DND-41 (cell line): ENCODE measurements around the gene TRMT10B.

ENCODE experiments used
- ATAC-seq: fragments of 200-7000 bp; cut with Tn5 transposase; 3 replicates; pipeline ENCODE4 v1.9.1; 2021; ENCODE audit warnings: low read depth; ENCODE audit not compliant: insufficient read depth
- DNase-seq: peaks from one replicate; pipeline ENCODE4 v3.0.0-alpha.2; 2020
- H2AFZ ChIP-seq: 2 replicates; pipeline ENCODE4 v1.6.0; 2012; ENCODE audit warnings: low read depth, low read length
- H3K27ac ChIP-seq: 2 replicates; pipeline ENCODE4 v1.5.1; 2012; ENCODE audit warnings: low read length, inconsistent platforms
- H3K27me3 ChIP-seq: fragments of 200-600 bp; sonication (generic); 2 replicates; pipeline ENCODE4 v1.6.0; 2012; ENCODE audit warnings: low read length, mild to moderate bottlenecking, inconsistent platforms; ENCODE audit not compliant: insufficient read depth, poor library complexity
- H3K36me3 ChIP-seq: 2 replicates; pipeline ENCODE4 v1.5.1; 2012; ENCODE audit warnings: low read length, inconsistent platforms; ENCODE audit not compliant: insufficient read depth
- H3K4me1 ChIP-seq: 2 replicates; pipeline ENCODE4 v1.5.1; 2012; ENCODE audit warnings: mild to moderate bottlenecking, low read length; ENCODE audit not compliant: insufficient read depth
- H3K4me2 ChIP-seq: 2 replicates; pipeline ENCODE4 v1.6.0; 2012; ENCODE audit warnings: mild to moderate bottlenecking, moderate library complexity, low read length, inconsistent platforms; ENCODE audit not compliant: insufficient read depth
- H3K4me3 ChIP-seq, 2 experiments: fragments of 200-600 bp in 1 of 2; shearing (Covaris generic) in 1 of 2; 2 replicates each; pipeline ENCODE4 v1.5.1; 2012 to 2016; ENCODE audit warnings: inconsistent platforms in 2 of 2, low read length in 2 of 2, mild to moderate bottlenecking in 2 of 2, low read depth in 1 of 2, moderate library complexity in 1 of 2
- H3K79me2 ChIP-seq: 2 replicates; pipeline ENCODE4 v1.6.0; 2012; ENCODE audit warnings: low read length, inconsistent platforms; ENCODE audit not compliant: insufficient read depth
- H3K9ac ChIP-seq: 2 replicates; pipeline ENCODE4 v1.6.0; 2012; ENCODE audit warnings: low read depth, mild to moderate bottlenecking, inconsistent platforms, low read length, moderate library complexity
- H3K9me3 ChIP-seq: 2 replicates; pipeline ENCODE4 v1.5.1; 2012; ENCODE audit warnings: low read length, moderate library complexity, mild to moderate bottlenecking, inconsistent platforms; ENCODE audit not compliant: insufficient read depth, severe bottlenecking
- H4K20me1 ChIP-seq: 2 replicates; pipeline ENCODE4 v1.6.0; 2012; ENCODE audit warnings: low read length; ENCODE audit not compliant: insufficient read depth
- CTCF ChIP-seq: IDR thresholded peaks from 2 replicates; pipeline ENCODE4 v1.5.1; 2012; ENCODE audit warnings: borderline replicate concordance, low read length, moderate library complexity, mild to moderate bottlenecking; ENCODE audit not compliant: poor library complexity, severe bottlenecking; ENCODE audit errors: extremely low read depth
- EZH2 ChIP-seq: IDR thresholded peaks from 3 replicates; pipeline ENCODE4 v1.6.1; 2012; ENCODE audit warnings: borderline replicate concordance, low read depth, mild to moderate bottlenecking, moderate library complexity, low read length, inconsistent platforms; ENCODE audit not compliant: severe bottlenecking

Gene TRMT10B

GRCh38 chr9:37719526-37719925 is 34.1 kb upstream of the TRMT10B start:
- DNase-seq: no peak
- no peak for TF ChIP-seq EZH2
- no peak for TF ChIP-seq CTCF
- Histone ChIP-seq H3K79me2 (no peaks in the 10 kb centered on the region), H2AFZ (no peak overlapping the region), H3K4me2 (no peak overlapping the region), H3K27ac (no peak overlapping the region), H3K27me3 (peaks cover 2% of the 10 kb centered on the region), H3K4me1 (no peaks in the 10 kb centered on the region), H3K4me3 (no peak overlapping the region), H4K20me1 (no peaks in the 10 kb centered on the region), H3K9ac (no peak overlapping the region), H3K36me3 (no peaks in the 10 kb centered on the region), H3K9me3 (no peaks in the 10 kb centered on the region)
- ATAC-seq: no peak

GRCh38 chr9:37727013-37727412 is 26.6 kb upstream of the TRMT10B start:
- H3K9ac ChIP-seq: no peak overlapping the region
- H3K4me1 ChIP-seq: no peaks in the 10 kb centered on the region
- no peaks in the 10 kb centered on the region for H4K20me1 ChIP-seq
- H3K4me2 ChIP-seq: no peak overlapping the region
- H2AFZ ChIP-seq: no peak overlapping the region
- no peak overlapping the region for H3K4me3 ChIP-seq
- no peak for ATAC-seq
- TF ChIP-seq EZH2 (no peak), CTCF (no peak)
- no peak for DNase-seq
- H3K27me3 ChIP-seq: peaks cover 5% of the 10 kb centered on the region
- no peaks in the 10 kb centered on the region for H3K79me2 ChIP-seq
- H3K27ac ChIP-seq: no peak overlapping the region
- no peaks in the 10 kb centered on the region for H3K36me3 ChIP-seq
- H3K9me3 ChIP-seq: no peaks in the 10 kb centered on the region

GRCh38 chr9:37729499-37729898 is 24.1 kb upstream of the TRMT10B start:
- H3K9ac ChIP-seq: no peak overlapping the region
- H3K4me2 ChIP-seq: no peak overlapping the region
- no peaks in the 10 kb centered on the region for H3K79me2 ChIP-seq
- ATAC-seq (no peak), DNase-seq (no peak)
- H3K4me1 ChIP-seq: no peaks in the 10 kb centered on the region
- H3K27me3 ChIP-seq: peaks cover 7% of the 10 kb centered on the region
- no peak overlapping the region for H3K4me3 ChIP-seq
- H3K27ac ChIP-seq: no peak overlapping the region
- no peaks in the 10 kb centered on the region for H3K9me3 ChIP-seq
- H4K20me1 ChIP-seq: no peaks in the 10 kb centered on the region
- no peak overlapping the region for H2AFZ ChIP-seq
- no peak for TF ChIP-seq EZH2
- TF ChIP-seq CTCF: no peak
- no peaks in the 10 kb centered on the region for H3K36me3 ChIP-seq

- Histone ChIP-seq H2AFZ (no peak overlapping the region), H3K4me1 (no peaks in the 10 kb centered on the region), H4K20me1 (no peaks in the 10 kb centered on the region), H3K27me3 (peaks cover 7% of the 10 kb centered on the region), H3K36me3 (no peaks in the 10 kb centered on the region), H3K27ac (no peak overlapping the region), H3K9ac (no peak overlapping the region), H3K4me3 (no peak overlapping the region), H3K4me2 (no peak overlapping the region), H3K79me2 (no peaks in the 10 kb centered on the region), H3K9me3 (no peaks in the 10 kb centered on the region)
- DNase-seq (no peak), ATAC-seq (no peak)
- TF ChIP-seq CTCF (no peak), EZH2 (no peak)
Observed at GRCh38 chr9:37730256-37730655, 23.3 kb upstream of the TRMT10B start.
